ENCODE data around the gene SVBP. TPM values are rescaled to one million over a fixed set of nuclear protein-coding genes. Genes with fewer than 3 reads are reported as not detected.

SVBP gene
- total RNA-seq, 3 donors from 2014 or later (not counting 1 experiment from before 2014, with no cell fraction given): 13.8 to 16.1 (median 15.2) TPM

DNA sequence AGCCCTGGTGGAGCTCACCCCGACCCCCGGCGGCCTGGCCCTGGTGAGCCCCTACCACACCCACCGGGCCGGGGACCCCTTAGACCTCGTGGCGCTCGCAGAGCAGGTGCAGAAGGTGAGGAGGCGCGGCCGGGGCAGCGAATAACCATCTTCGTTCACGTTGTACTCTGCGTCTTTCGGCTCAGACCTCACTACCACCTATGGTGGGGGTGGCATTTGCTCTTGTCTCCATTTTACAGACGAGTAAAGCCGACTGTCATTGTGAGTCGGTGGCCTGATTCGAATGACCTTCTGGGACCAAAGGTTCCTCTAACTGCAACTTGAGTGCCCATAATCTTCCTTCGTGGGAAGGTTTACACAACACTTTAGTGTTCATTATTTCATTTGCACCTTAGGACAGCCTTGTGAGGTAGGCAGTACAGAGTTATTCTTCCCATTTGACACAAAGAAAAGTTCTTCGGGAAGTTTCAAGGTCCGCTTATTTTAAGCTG lies 49.6 kb downstream of the SVBP start:
- peak overlapping the region; percentile 78 for H3K4me3 ChIP-seq (ENCODE audit: low read length)
- peak; percentile 5 to 15 (median 15) for ATAC-seq
- peaks cover 16 to 33% of the 10 kb centered on the region in 2 donors for H3K4me1 Mint-ChIP-seq

DNA sequence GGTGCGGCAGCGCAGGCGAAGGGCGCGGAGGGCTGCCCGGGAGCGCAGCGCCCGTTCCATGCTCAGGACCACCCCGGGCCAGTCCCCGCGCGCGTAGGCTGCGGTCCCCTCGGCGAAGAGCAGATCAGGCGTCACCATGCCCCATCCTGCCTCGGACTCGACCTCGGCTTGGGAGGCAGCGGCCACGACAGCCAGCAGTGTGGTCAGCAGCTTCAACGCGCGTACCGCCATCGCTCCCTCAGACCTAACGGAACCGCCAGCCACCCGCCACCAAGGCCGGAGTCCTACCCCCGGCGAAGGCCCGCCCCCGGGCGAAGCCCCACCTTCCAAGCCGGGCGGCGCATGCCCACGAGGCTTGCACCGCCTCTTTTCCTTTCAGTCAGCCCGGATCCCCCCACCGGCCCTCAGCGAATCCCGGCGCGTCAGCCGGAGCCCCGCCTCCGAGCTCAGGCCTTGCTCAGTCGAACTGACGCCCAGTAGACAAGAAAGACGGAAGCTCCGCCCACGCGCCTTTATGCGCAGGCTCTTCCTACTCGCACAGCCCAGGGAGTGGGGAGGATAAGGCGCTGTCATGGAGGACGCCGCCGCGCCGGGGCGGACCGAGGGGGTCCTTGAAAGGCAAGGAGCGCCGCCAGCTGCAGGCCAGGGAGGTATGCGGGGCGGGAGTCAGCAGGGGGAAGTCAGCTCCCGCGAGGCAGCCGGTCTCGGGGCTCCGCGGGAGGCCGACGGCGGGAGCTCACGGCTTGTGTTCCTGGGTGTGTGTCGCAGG lies 50.3 kb downstream of the SVBP start, which contains the start of the genes C1orf50 and P3H1:
TSS of gene C1orf50 (plus strand) at position 509 of the 769 bp plus-strand sequence. CDS start at position 572, 63 bp downstream.
TSS of gene P3H1 (minus strand) at position 288 of the 769 bp plus-strand sequence. CDS start at position 231, 57 bp downstream.
- no peak within 1 kb of the TSS for H3K4me3 Mint-ChIP-seq
- H3K4me1 Mint-ChIP-seq: peaks cover 10 to 28% of the 10 kb centered on the region in 2 donors
- Histone ChIP-seq H3K4me1 (ENCODE audit: control insufficient read depth, insufficient read depth, low read length) (peaks cover 18% of the 10 kb centered on the region), H3K27ac (ENCODE audit: low read length) (peak within 1 kb of the TSS; percentile 81), H3K27me3 (ENCODE audit: control insufficient read depth, insufficient read depth, low read length) (no peaks in the 10 kb centered on the region), H3K9me3 (ENCODE audit: control insufficient read depth, insufficient read depth, low read length) (no peaks in the 10 kb centered on the region), H3K36me3 (ENCODE audit: control insufficient read depth, insufficient read depth, low read length) (no peaks in the 10 kb centered on the region), H3K4me3 (ENCODE audit: low read length) (peak within 1 kb of the TSS; percentile 78)
- H3K27ac Mint-ChIP-seq: no peak within 1 kb of the TSS
- DNase-seq: peak; percentile 99 to 100
- intact Hi-C loops (cut with micrococcal nuclease): loop anchor here (1.0 to 5.0 kb wide), 5 partner anchors 50 to 406 kb away; partner anchors contain the start of genes CFAP57, EBNA1BP2, ERMAP and PPCS
- peak; percentile 92 to 98 (median 92) for ATAC-seq
- TF ChIP-seq, protein P1, sequence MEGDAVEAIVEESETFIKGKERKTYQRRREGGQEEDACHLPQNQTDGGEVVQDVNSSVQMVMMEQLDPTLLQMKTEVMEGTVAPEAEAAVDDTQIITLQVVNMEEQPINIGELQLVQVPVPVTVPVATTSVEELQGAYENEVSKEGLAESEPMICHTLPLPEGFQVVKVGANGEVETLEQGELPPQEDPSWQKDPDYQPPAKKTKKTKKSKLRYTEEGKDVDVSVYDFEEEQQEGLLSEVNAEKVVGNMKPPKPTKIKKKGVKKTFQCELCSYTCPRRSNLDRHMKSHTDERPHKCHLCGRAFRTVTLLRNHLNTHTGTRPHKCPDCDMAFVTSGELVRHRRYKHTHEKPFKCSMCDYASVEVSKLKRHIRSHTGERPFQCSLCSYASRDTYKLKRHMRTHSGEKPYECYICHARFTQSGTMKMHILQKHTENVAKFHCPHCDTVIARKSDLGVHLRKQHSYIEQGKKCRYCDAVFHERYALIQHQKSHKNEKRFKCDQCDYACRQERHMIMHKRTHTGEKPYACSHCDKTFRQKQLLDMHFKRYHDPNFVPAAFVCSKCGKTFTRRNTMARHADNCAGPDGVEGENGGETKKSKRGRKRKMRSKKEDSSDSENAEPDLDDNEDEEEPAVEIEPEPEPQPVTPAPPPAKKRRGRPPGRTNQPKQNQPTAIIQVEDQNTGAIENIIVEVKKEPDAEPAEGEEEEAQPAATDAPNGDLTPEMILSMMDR (IDR thresholded peaks at IDR 0.05): no peak
- H3K9me3 Mint-ChIP-seq: no peaks in the 10 kb centered on the region
- H3K27me3 Mint-ChIP-seq (ENCODE audit: low read depth in 2 of 2): no peaks in the 10 kb centered on the region
- no peaks in the 10 kb centered on the region for H3K36me3 Mint-ChIP-seq
- WGBS (ENCODE audit: insufficient coverage): under 1% methylated on average over 82 of the region's 82 CpGs

More for the DNA sequence above, 49.6 kb downstream of the SVBP start:
- Histone ChIP-seq H3K27ac (ENCODE audit: low read length) (peak overlapping the region; percentile 81), H3K27me3 (ENCODE audit: control insufficient read depth, insufficient read depth, low read length) (no peaks in the 10 kb centered on the region), H3K4me1 (ENCODE audit: control insufficient read depth, insufficient read depth, low read length) (peaks cover 18% of the 10 kb centered on the region), H3K36me3 (ENCODE audit: control insufficient read depth, insufficient read depth, low read length) (no peaks in the 10 kb centered on the region), H3K9me3 (ENCODE audit: control insufficient read depth, insufficient read depth, low read length) (no peaks in the 10 kb centered on the region)
- no peak overlapping the region for H3K4me3 Mint-ChIP-seq
- H3K27ac Mint-ChIP-seq: no peak overlapping the region
- intact Hi-C loops (cut with micrococcal nuclease): loop anchor here (1.0 to 5.0 kb wide), 5 partner anchors 50 to 405 kb away; partner anchors contain the start of genes CFAP57, EBNA1BP2, ERMAP and PPCS
- H3K36me3 Mint-ChIP-seq: no peaks in the 10 kb centered on the region
- TF ChIP-seq, protein P1 (IDR thresholded peaks at IDR 0.05): no peak
- no peaks in the 10 kb centered on the region for H3K27me3 Mint-ChIP-seq (ENCODE audit: low read depth in 2 of 2)
- no peak for DNase-seq
- WGBS (ENCODE audit: insufficient coverage): 2% methylated on average over 21 of the region's 23 CpGs
- no peaks in the 10 kb centered on the region for H3K9me3 Mint-ChIP-seq

DNA sequence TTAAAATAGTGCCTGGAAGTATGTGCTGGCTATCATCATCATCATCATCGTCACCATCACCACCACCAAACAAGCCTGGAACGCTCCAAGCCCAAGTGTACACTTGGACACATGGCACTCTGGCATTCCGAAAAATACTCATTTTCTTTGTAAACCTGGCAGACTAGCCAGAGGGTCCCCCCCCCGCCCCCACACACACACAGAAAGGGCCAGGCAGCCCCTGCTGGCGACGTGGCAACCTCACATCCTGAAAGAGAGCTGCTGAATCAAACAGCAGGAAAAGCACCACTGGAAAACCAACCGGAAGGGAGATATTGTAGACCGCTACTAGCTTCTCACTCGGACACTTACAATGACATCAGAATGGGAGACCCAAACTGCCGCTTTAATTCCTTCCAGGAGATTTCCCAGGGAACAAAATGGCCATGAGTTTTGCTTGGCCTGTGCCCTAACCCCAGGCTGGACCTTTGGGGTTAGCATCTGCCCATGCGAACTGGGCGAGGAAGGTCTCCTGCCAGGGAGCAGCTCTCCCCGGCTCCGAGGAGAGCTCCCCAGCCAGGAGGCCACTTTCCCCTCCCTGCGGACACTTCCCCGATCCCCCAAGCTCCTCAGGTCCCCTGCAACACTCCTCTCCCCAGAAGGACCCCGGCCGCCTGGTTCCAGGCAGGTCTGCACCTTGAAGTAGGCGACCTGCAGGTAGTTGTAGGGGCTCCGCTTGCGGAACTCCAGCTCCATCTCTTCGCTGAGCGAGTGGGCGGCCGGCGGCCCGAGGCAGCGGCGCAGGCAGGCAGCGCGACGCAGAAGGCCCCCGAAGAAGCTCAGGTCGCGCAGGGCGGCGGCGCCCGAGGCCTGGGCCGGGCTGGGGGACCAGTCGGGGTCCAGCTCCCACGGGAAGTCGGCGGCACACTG lies 51.1 kb downstream of the SVBP start:
- DNase-seq (peak in 1 of 2 donors; percentile 67), ATAC-seq (peak; percentile 2 to 4 (median 3))
- WGBS (ENCODE audit: insufficient coverage): under 1% methylated on average over 43 of the region's 44 CpGs
- intact Hi-C loops (cut with micrococcal nuclease): loop anchor here (2.0 to 5.0 kb wide), 3 partner anchors 84 to 407 kb away; partner anchors contain the start of genes CFAP57, EBNA1BP2, PPCS and YBX1
- Mint-ChIP-seq H3K9me3 (no peaks in the 10 kb centered on the region), H3K27ac (no peak overlapping the region), H3K4me3 (no peak overlapping the region), H3K36me3 (no peaks in the 10 kb centered on the region), H3K27me3 (ENCODE audit: low read depth in 2 of 2) (no peaks in the 10 kb centered on the region), H3K4me1 (peaks cover 9 to 27% of the 10 kb centered on the region in 2 donors)
- Histone ChIP-seq H3K9me3 (ENCODE audit: control insufficient read depth, insufficient read depth, low read length) (no peaks in the 10 kb centered on the region), H3K36me3 (ENCODE audit: control insufficient read depth, insufficient read depth, low read length) (no peaks in the 10 kb centered on the region), H3K4me3 (ENCODE audit: low read length) (peak overlapping the region; percentile 78), H3K27me3 (ENCODE audit: control insufficient read depth, insufficient read depth, low read length) (no peaks in the 10 kb centered on the region), H3K4me1 (ENCODE audit: control insufficient read depth, insufficient read depth, low read length) (peaks cover 18% of the 10 kb centered on the region), H3K27ac (ENCODE audit: low read length) (peak overlapping the region; percentile 51)
- TF ChIP-seq, protein P1 (IDR thresholded peaks at IDR 0.05): peak; percentile 23

Measured in natural killer cell (primary cell).